Left ventricle myocardium inferior (tissue), 1 donor: Measurements from ENCODE around the gene SLAMF8. TPM values are rescaled to one million over a fixed set of nuclear protein-coding genes. Genes with fewer than 3 reads are reported as not detected.

ENCODE experiments used
- DNase-seq: peaks from one replicate; pipeline ENCODE4 v3.0.0-alpha.2; 2020
- H3K27ac ChIP-seq: fragments of 200-600 bp; replicated peaks from 2 replicates; pipeline ENCODE4 v1.8.0; 2021
- H3K27me3 ChIP-seq: fragments of 200-600 bp; 2 replicates; pipeline ENCODE4 v1.8.0; 2021; ENCODE audit warnings: low read depth
- H3K36me3 ChIP-seq: fragments of 200-600 bp; 2 replicates; pipeline ENCODE4 v1.8.0; 2021
- H3K4me1 ChIP-seq: fragments of 200-600 bp; 2 replicates; pipeline ENCODE4 v1.8.0; 2021
- H3K4me3 ChIP-seq: fragments of 200-600 bp; 2 replicates; pipeline ENCODE4 v1.8.0; 2021; ENCODE audit warnings: mild to moderate bottlenecking, moderate library complexity
- H3K9me3 ChIP-seq: fragments of 200-600 bp; replicated peaks from 2 replicates; pipeline ENCODE4 v1.8.0; 2021
- intact Hi-C: fragments of 100-400 bp; cut with micrococcal nuclease; formaldehyde crosslinking; loops from one replicate; pipeline ENCODE4 v1.11.0; 2022
- total RNA-seq: library from RNA; stranded (reverse); fragmentation: NEBNext Ultra II Directional; extraction: Animal tissue kit (Norgen Biotek cat#: 25700); gene quantifications from one replicate; pipeline ENCODE4 v1.2.1, GENCODE V29; 2021
- TF ChIP-seq, protein P1 (sequence below): fragments of 200-600 bp; IDR thresholded peaks from 2 replicates; pipeline ENCODE4 v1.8.0; 2021; ENCODE audit warnings: antibody characterized with exemption, mild to moderate bottlenecking, borderline replicate concordance
- donor health status: DM: no; HTN: yes; CAD: no; lungs with severe emphysema.

Gene SLAMF8
- total RNA-seq, 1 donor from 2014 or later, result 1.7 TPM

- DNase-seq, result no peak
- H3K36me3 ChIP-seq, result no peaks in the 10 kb centered on the region
- intact Hi-C loops, result no loop called here
- peaks cover 5% of the 10 kb centered on the region for H3K4me1 ChIP-seq
- H3K9me3 ChIP-seq, result no peaks in the 10 kb centered on the region
- no peak overlapping the region for H3K27ac ChIP-seq
- H3K4me3 ChIP-seq, result no peak overlapping the region
- no peaks in the 10 kb centered on the region for H3K27me3 ChIP-seq
- TF ChIP-seq, protein P1, sequence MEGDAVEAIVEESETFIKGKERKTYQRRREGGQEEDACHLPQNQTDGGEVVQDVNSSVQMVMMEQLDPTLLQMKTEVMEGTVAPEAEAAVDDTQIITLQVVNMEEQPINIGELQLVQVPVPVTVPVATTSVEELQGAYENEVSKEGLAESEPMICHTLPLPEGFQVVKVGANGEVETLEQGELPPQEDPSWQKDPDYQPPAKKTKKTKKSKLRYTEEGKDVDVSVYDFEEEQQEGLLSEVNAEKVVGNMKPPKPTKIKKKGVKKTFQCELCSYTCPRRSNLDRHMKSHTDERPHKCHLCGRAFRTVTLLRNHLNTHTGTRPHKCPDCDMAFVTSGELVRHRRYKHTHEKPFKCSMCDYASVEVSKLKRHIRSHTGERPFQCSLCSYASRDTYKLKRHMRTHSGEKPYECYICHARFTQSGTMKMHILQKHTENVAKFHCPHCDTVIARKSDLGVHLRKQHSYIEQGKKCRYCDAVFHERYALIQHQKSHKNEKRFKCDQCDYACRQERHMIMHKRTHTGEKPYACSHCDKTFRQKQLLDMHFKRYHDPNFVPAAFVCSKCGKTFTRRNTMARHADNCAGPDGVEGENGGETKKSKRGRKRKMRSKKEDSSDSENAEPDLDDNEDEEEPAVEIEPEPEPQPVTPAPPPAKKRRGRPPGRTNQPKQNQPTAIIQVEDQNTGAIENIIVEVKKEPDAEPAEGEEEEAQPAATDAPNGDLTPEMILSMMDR, result no peak
Observed at GRCh38 chr1:159883134-159883533, 56.5 kb downstream of the SLAMF8 start.

DNA sequence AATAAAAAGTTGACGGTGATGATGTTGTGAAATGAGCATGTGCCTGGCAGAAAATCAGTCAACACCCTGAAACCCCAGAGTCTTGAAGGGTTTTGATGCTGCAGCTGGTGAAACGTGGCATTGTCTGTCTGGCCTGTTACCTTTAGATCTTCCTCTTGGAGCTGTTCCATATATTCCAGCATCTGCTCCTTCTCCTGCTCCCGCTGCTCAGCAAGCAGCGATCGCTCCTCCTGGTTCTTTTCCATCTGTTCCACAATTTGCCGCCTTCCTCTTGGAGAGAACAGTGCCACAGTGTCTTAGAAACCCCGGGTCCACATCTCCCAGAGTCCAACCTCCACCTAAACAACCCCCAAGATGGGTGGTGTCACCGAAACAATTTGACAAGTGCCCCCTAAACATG, 57.6 kb downstream of the SLAMF8 start:
- TF ChIP-seq, protein P1, result no peak
- Histone ChIP-seq H3K27me3 (no peaks in the 10 kb centered on the region), H3K4me1 (peaks cover 7% of the 10 kb centered on the region), H3K9me3 (no peaks in the 10 kb centered on the region), H3K27ac (no peak overlapping the region), H3K36me3 (no peaks in the 10 kb centered on the region), H3K4me3 (no peak overlapping the region)
- intact Hi-C loops, result no loop called here
- no peak for DNase-seq

Other genes starting within 250 kb of the SLAMF8 start
- gene APCS, start 239.0 kb upstream of the SLAMF8 start, total RNA-seq, result not detected
- gene CRP, start 112.3 kb upstream of the SLAMF8 start, total RNA-seq, result not detected
- gene DUSP23, start 45.9 kb upstream of the SLAMF8 start, total RNA-seq, result 15.0 TPM
- gene FCRL6, start 24.5 kb upstream of the SLAMF8 start, total RNA-seq, result 0.33 TPM
- not detected for gene VSIG8, start 35.8 kb downstream of the SLAMF8 start, total RNA-seq
- gene CFAP45, start 73.3 kb downstream of the SLAMF8 start, total RNA-seq, result 1.1 TPM
- 110 TPM for gene TAGLN2, start 98.6 kb downstream of the SLAMF8 start, total RNA-seq
- gene IGSF9, start 118.7 kb downstream of the SLAMF8 start, total RNA-seq, result 0.25 TPM
- gene SLAMF9, start 127.4 kb downstream of the SLAMF8 start, total RNA-seq, result not detected
- 2.5 TPM for gene PIGM, start 205.1 kb downstream of the SLAMF8 start, total RNA-seq
- gene KCNJ10, start 243.3 kb downstream of the SLAMF8 start, total RNA-seq, result not detected